Activated effector memory CD4-positive, alpha-beta T cell treated with Interleukin-2 at 50 U/mL for 16 hours (primary cell): ENCODE data around the gene PARVA.

ENCODE experiments used
- DNase-seq: peaks from one replicate; pipeline ENCODE4 v3.0.0-alpha.2; 2020

PARVA gene

GRCh38 chr11:12537778-12538401 is 160.5 kb downstream of the PARVA start:
- no peak for DNase-seq

GRCh38 chr11:12538889-12539421 is 161.6 kb downstream of the PARVA start:
- DNase-seq = no peak

GRCh38 chr11:12539572-12539971 is 162.2 kb downstream of the PARVA start:
- DNase-seq = no peak

- no peak for DNase-seq
These were observed 162.8 kb downstream of the PARVA start for GRCh38 chr11:12540075-12540680.

GRCh38 chr11:12540913-12541582 is 163.7 kb downstream of the PARVA start:
- DNase-seq = no peak

- DNase-seq = no peak
These were observed 164.3 kb downstream of the PARVA start for GRCh38 chr11:12541583-12542151.

GRCh38 chr11:12542186-12542935 is 165.0 kb downstream of the PARVA start:
- DNase-seq = no peak

- no peak for DNase-seq
These were observed 166.4 kb downstream of the PARVA start for GRCh38 chr11:12543596-12544415.

GRCh38 chr11:12544986-12545775 is 167.8 kb downstream of the PARVA start:
- no peak for DNase-seq

GRCh38 chr11:12546122-12546521 is 168.8 kb downstream of the PARVA start:
- no peak for DNase-seq

GRCh38 chr11:12546660-12547059 is 169.3 kb downstream of the PARVA start:
- no peak for DNase-seq

- DNase-seq = no peak
These were observed 170.7 kb downstream of the PARVA start for GRCh38 chr11:12547953-12548650.

- DNase-seq = no peak
These were observed 175.3 kb downstream of the PARVA start for GRCh38 chr11:12552692-12553091.

GRCh38 chr11:12554122-12554521 is 176.8 kb downstream of the PARVA start:
- DNase-seq = no peak

- DNase-seq = no peak
These were observed 178.8 kb downstream of the PARVA start for GRCh38 chr11:12556155-12556554.

GRCh38 chr11:12556788-12557384 is 179.5 kb downstream of the PARVA start:
- DNase-seq = no peak

- no peak for DNase-seq
These were observed 181.6 kb downstream of the PARVA start for GRCh38 chr11:12559011-12559410.

- DNase-seq = no peak
These were observed 183.0 kb downstream of the PARVA start for GRCh38 chr11:12560362-12560761.

- DNase-seq = no peak
These were observed 183.5 kb downstream of the PARVA start for GRCh38 chr11:12560861-12561260.

- no peak for DNase-seq
These were observed 186.6 kb downstream of the PARVA start for GRCh38 chr11:12564012-12564411.
